Stimulated activated CD8-positive, alpha-beta memory T cell treated with anti-CD3 and anti-CD28 coated beads, Interleukin-4, amount 100 ng/mL, for 48 hours (primary cell): ENCODE results near the gene EVI2B.
"Not testable (repeated sequence)": the region's sequence is repeated elsewhere in the genome, so short reads cannot be mapped to it uniquely, and the experiment has no call there.

Experiments used
- DNase-seq: peaks from one replicate; pipeline ENCODE4 v3.0.0-alpha.2; 2020

The EVI2B gene, protein sequence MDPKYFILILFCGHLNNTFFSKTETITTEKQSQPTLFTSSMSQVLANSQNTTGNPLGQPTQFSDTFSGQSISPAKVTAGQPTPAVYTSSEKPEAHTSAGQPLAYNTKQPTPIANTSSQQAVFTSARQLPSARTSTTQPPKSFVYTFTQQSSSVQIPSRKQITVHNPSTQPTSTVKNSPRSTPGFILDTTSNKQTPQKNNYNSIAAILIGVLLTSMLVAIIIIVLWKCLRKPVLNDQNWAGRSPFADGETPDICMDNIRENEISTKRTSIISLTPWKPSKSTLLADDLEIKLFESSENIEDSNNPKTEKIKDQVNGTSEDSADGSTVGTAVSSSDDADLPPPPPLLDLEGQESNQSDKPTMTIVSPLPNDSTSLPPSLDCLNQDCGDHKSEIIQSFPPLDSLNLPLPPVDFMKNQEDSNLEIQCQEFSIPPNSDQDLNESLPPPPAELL

DNA sequence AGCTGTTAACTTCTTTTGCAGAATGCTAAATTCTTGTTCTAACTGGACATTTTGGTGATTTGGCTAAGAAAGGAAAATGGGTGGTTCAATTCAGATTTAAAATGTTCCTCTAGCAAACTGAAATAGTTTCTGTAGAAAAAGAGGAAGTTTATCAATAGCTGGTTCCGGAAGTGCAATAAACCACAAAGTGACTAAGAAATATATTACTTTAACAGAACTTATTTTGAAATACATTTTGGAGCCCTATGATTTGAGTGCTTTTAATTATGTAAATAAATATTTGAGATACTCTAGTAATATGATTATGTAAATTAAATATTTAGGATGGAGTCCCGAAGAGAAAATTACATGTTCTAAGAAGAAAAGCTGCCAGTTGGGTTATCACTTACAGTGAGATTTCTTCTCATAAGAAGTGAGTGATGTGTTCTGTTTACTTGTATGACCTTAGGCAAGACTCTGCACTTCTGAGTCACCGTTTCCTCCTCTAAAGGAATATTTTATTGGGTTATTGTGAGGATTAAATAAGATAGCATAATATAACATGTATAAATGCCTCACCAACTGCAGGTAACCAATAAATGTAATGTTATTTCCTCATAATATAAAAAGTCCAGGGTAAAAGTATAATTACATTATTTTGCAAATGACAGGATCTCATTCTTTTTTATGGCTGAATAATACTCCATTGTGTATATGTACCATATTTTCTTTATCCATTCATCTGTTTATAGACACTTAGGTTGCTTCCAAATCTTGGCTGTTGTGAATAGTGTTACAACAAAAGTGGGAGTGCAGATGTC lies at the start of gene EVI2B:
TSS of gene EVI2B (minus strand) at position 73 of the 800 bp plus-strand sequence. CDS start 8,445 bp downstream, outside the sequence.
- no peak for DNase-seq

- no peak for DNase-seq
Measured at GRCh38 chr17:31357839-31358394, 44.1 kb upstream of the EVI2B start.

- DNase-seq: no peak
Measured at GRCh38 chr17:31357091-31357490, 43.2 kb upstream of the EVI2B start.

DNA sequence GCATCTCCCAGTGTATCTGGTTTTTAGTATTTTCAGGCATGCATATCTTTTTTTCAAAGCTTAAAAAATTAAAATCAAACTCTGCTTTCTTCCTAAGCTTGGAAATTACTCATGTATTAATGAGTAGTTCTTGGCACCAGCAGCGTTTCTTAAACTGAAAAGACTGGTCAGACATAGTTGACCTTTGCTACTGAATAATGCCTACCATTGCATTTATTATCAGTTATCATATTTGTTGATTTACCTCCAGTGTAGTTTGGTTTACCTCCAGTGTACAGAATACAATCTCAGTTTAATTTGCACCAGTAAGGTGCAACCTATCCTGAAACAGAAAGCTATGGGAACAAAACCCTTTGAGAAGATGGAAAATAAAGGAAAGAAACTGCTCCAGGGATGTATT lies 42.1 kb upstream of the EVI2B start:
- DNase-seq: no peak

DNA sequence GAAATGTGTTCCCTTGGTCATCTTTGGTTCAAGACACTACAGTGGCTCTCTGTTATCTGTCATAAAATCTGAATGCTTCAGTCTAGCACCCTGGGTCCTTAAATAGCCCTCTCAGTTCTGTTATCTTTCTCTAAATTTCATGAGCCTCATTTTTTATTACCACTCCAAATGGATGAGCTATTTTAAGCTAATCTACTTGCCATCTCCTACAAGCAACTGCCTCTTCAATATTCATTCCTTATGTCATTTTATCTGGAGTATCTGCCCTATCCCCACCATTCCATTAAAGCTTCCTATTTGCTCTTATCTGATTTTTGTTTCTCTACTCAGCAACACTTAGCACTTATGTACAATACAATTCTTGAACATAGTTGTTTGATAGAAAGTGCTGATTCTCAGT lies 35.6 kb upstream of the EVI2B start:
- no peak for DNase-seq

GRCh38 chr17:31345191-31345747 lies 31.4 kb upstream of the EVI2B start:
- not testable (repeated sequence) for DNase-seq

GRCh38 chr17:31339906-31340661 lies 26.2 kb upstream of the EVI2B start:
- DNase-seq: no peak

GRCh38 chr17:31329221-31329620 lies 15.4 kb upstream of the EVI2B start:
- DNase-seq: no peak

DNA sequence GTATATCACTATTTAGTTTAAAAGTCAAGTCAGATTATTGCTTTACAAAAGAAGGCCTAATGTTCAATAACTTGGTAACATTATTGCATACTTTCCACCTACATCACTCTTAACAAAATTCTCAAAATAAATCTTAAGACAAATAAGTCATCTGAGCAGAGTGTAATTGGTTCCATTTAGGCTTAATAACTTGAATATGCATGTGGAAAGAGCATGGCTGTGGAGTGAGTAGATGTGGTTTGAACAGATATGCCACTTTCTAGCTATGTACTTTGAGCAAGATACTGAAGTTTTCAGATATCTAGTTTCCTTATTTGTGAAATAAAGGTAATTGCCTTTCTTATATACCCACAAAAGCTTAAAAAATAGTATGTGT lies 14.3 kb upstream of the EVI2B start:
- DNase-seq: no peak

- DNase-seq: no peak
Measured at GRCh38 chr17:31327534-31328159, 13.8 kb upstream of the EVI2B start.

- DNase-seq: no peak
Measured at GRCh38 chr17:31323551-31323950, 9.7 kb upstream of the EVI2B start.

GRCh38 chr17:31321966-31322365 lies 8.1 kb upstream of the EVI2B start:
- DNase-seq: no peak

DNA sequence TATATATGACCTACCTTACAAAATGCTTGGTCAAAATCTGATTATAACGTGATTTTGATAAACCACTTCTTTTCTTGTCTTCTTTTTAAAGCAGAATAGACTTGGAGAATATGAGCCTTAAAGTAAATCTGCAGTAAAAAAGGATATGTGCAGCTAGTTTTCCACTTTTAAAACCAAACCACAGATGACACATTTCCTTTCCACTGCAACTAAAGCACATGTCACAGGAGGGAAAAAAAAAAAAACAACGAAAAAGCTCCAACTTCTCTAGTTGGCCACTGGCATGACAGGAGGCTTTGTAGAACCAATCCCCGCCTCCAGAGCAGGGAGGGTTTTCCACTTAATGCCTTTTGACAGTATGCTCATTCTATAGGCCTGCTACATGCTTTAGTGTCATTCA lies 7.6 kb upstream of the EVI2B start, which contains the start of gene EVI2A:
TSS of gene EVI2A (minus strand) at position 142 of the 400 bp plus-strand sequence. CDS start 2,609 bp downstream, outside the sequence.
- peak; percentile 79 for DNase-seq

DNA sequence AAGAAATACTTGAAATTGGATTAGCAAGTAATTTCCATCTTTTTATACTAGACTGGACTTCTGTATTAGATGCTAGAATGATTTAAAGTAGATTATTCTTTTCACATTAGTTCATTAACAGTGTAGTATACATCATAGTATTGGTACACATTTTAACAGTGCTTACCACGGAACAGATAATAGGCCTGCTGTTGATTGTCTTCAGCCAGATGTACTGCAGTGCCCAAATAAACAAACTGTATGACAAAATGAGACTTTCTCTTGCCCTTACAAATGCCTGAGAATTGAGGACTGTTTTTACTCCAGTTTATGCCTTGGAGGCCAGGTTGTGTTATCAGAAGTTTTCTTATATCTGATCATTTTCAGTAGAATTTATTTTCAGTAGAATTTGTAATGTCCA lies 6.9 kb upstream of the EVI2B start:
- no peak for DNase-seq

DNA sequence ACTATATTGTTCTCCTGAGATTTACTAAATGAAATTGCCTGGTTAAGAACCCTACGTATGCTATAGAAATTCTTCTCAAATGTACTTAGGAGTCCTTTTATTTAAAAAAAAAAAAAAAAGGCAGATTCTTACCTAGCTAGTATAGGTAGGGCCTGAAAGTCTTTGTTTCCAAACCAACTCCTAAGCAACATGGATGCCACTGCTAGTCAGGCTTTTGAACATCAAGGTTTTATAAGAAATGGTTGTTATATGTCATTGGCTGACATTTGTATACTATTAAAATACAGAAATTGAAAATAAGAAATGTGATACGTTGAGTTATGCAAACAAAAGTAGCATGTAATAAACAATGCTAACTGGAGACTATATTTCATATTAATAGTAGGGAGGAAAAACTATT lies 6.4 kb upstream of the EVI2B start:
- DNase-seq: no peak

DNA sequence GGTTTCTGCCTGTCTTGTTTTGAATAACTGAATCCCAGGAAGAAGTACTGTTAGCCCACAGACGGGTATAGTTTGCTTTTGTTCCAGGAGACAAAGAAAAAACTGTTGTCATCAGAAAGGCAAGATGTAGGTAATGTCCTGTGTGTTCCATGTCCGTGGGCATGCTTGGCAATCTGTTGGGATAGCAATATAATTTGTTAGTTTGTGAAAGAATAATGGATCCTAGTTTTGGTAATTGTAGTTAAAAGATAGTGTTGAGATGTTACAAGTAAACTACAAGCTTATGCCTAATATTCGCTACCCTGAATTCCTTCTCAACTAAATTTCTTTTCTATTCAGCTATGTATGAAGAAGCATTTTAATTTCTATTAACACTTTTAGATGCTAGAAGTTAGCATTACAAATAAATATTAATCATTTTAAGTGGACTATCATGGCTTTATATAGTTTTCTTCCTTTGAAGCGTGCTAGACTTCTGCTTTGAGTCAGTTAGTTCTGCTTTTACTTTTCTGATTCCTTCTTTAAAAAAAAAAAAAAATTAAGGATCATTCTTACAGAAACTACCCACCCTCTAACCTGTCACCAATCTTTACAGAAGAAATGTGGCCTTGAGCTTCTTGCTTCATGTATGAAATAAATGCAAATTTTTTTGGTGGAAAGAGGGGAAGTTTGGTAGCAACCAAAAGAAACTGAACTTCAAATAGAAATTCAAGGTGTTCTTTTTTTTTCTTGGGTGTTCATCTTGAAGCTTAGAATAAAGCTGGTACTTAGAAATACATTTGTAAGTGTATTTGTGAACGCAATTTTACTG lies 5.2 kb upstream of the EVI2B start:
- DNase-seq: no peak

GRCh38 chr17:31318298-31318801 lies 4.5 kb upstream of the EVI2B start:
- peak; percentile 66 for DNase-seq

DNA sequence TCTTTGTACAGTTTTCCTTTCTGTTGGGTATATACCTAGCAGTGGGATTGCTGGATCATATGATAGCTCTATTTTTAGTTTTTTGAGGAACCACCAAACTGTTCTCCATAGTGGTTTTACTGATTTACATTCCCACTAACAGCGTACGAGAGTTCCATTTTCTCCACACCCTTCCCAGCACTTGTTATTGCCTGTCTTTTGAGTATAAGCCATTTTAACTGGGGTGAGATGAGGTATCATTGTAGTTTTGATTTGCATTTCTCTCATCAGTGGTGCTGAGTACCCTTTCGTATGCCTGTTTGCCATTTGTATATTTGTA lies 887 bp upstream of the EVI2B start:
- DNase-seq: no peak

DNA sequence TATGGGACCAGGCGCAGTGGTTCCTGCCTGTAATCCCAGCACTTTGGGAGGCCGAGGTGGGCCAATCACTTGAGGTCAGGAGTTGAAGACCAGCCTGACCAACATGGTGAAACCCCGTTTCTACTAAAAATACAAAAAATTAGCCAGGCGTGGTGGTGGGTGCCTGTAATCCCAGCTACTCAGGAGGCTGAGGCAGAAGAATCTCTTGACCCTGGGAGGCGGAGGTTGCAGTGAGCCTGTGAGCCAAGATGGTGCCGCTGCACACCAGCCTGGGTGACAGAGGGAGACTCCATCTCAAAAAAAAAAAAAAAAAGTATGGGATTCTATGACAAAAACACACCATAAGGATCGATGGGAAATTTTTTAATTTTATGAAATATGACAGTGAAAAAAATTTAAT lies 1.6 kb downstream of the EVI2B start:
- peak; percentile 55 for DNase-seq

DNA sequence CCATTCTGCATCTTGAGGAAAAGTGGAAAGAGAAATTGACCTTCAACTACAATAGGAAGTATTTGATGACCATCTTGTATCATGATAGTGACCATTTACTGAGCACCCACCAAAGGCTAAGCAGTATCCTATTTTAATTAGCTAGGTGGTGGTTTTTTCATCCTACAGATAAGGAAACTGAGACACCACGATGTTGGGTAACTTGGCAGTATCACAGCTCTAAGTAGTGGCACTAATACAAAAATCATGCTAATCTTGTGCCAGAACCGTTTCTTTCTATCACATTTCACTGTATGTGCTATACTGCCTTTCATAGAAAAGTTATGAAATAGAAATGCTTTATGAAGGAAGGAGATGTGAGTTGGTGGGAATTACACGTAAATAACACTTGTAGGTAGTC lies 2.3 kb downstream of the EVI2B start:
- no peak for DNase-seq

GRCh38 chr17:31310886-31311285 lies 3.0 kb downstream of the EVI2B start:
- peak; percentile 41 for DNase-seq
